H1 (cell line): Measurements from ENCODE around the gene COL5A2. TPM values are rescaled to one million over a fixed set of nuclear protein-coding genes. Genes with fewer than 3 reads are reported as not detected.

Source experiments
- CTCF ChIA-PET: fragments of 300-600 bp; sonication (Branson Sonifier 250); formaldehyde crosslinking; loops from one replicate; lab custom pipeline; 2021; ENCODE audit not compliant: partially characterized antibody; lab: Charles Lee
- POLR2A ChIA-PET: fragments of 300-600 bp; sonication (Branson Sonifier 250); formaldehyde crosslinking; loops from one replicate; lab custom pipeline; 2021; ENCODE audit warnings: inconsistent platforms; ENCODE audit not compliant: partially characterized antibody; lab: Charles Lee
- DNase-seq, 2 experiments: peaks; one replicate each; pipeline versions ENCODE4 v3.0.0 to v3.0.0-alpha.2; 2010 to 2022; ENCODE audit warnings: low spot score in 2 of 2, low read depth in 1 of 2, mixed read lengths in 1 of 2
- FAIRE-seq: peaks from 2 replicates; lab custom pipeline; 2011; peaks lifted over from hg19 to GRCh38; lab: Jason Lieb, UNC
- H2AFZ ChIP-seq: 2 replicates; pipeline ENCODE4 v1.8.1; 2012; ENCODE audit warnings: low read length, inconsistent platforms
- H2AK5ac ChIP-seq: 2 replicates; pipeline ENCODE4 v1.6.1; 2013; ENCODE audit warnings: low read depth, low read length
- H2BK120ac ChIP-seq: replicated peaks from 2 replicates; pipeline ENCODE3; 2013; ENCODE audit warnings: low read depth, low read length, inconsistent platforms
- H2BK12ac ChIP-seq: 2 replicates; pipeline ENCODE4 v1.6.1; 2013; ENCODE audit warnings: low read depth, low read length
- H2BK15ac ChIP-seq: 2 replicates; pipeline ENCODE4 v1.6.1; 2013; ENCODE audit warnings: low read length
- H2BK20ac ChIP-seq: 2 replicates; pipeline ENCODE4 v1.6.1; 2013; ENCODE audit warnings: low read length
- H2BK5ac ChIP-seq: 2 replicates; pipeline ENCODE4 v1.6.1; 2013; ENCODE audit warnings: low read depth, low read length
- H3K14ac ChIP-seq: 2 replicates; pipeline ENCODE4 v1.6.1; 2013; ENCODE audit warnings: inconsistent platforms; ENCODE audit not compliant: insufficient read length
- H3K18ac ChIP-seq: 2 replicates; pipeline ENCODE4 v1.6.1; 2013; ENCODE audit warnings: low read length; ENCODE audit errors: extremely low read depth
- H3K23ac ChIP-seq: 2 replicates; pipeline ENCODE4 v1.6.1; 2013; ENCODE audit warnings: inconsistent platforms; ENCODE audit not compliant: insufficient read length
- H3K23me2 ChIP-seq: 2 replicates; pipeline ENCODE4 v1.6.1; 2013; ENCODE audit warnings: low read depth, low read length
- H3K27ac ChIP-seq: 2 replicates; pipeline ENCODE4 v1.6.1; 2011; ENCODE audit warnings: low read depth, low read length, inconsistent platforms
- H3K27me3 ChIP-seq, 4 experiments: replicated peaks in 1 of 4; 1 replicate in 1 of 4; 2 replicates in 3 of 4; pipeline versions ENCODE4 v1.6.1 to v1.8.1; 2011 to 2013; ENCODE audit warnings: low read length in 3 of 4, mild to moderate bottlenecking in 3 of 4, inconsistent platforms in 2 of 4, mixed read lengths in 2 of 4, moderate library complexity in 1 of 4; ENCODE audit not compliant: control insufficient read depth in 3 of 4, insufficient read depth in 3 of 4; ENCODE audit errors: extremely low read depth in 1 of 4
- H3K36me3 ChIP-seq, 4 experiments: 2 replicates each; pipeline versions ENCODE4 v1.6.1 to v1.8.1; 2011 to 2013; ENCODE audit warnings: mild to moderate bottlenecking in 4 of 4, low read length in 3 of 4, moderate library complexity in 2 of 4, control low read depth in 1 of 4, inconsistent platforms in 1 of 4; ENCODE audit not compliant: insufficient read depth in 4 of 4, control insufficient read depth in 2 of 4
- H3K4ac ChIP-seq: replicated peaks from 2 replicates; pipeline ENCODE3; 2013; ENCODE audit warnings: low read length, low read depth, mixed read lengths, inconsistent platforms; ENCODE audit not compliant: insufficient read length
- H3K4me1 ChIP-seq, 4 experiments: replicated peaks in 1 of 4; 1 replicate in 1 of 4; 2 replicates in 3 of 4; pipeline versions ENCODE4 v1.6.1 to v1.8.1; 2011 to 2013; ENCODE audit warnings: low read length in 3 of 4, inconsistent platforms in 2 of 4, mixed read lengths in 1 of 4; ENCODE audit not compliant: insufficient read depth in 4 of 4, control insufficient read depth in 3 of 4
- H3K4me2 ChIP-seq, 2 experiments: 2 replicates each; pipeline versions ENCODE4 v1.6.1 to v1.8.1; 2011 to 2013; ENCODE audit warnings: low read depth in 2 of 2, low read length in 2 of 2, control low read depth in 1 of 2, inconsistent platforms in 1 of 2, mild to moderate bottlenecking in 1 of 2; ENCODE audit not compliant: insufficient read depth in 1 of 2
- H3K4me3 ChIP-seq, 4 experiments: fragments of 200-600, 300-600 bp in 1 of 4; sonication (generic), shearing (Covaris generic), sonication (Bioruptor Twin) in 1 of 4; 2 replicates each; pipeline versions ENCODE4 v1.5.1 to v1.8.1; 2011 to 2016; ENCODE audit warnings: low read length in 4 of 4, low read depth in 3 of 4, control low read depth in 2 of 4, inconsistent platforms in 2 of 4, mild to moderate bottlenecking in 2 of 4, mixed read lengths in 1 of 4, moderate library complexity in 1 of 4; ENCODE audit not compliant: insufficient read depth in 2 of 4; ENCODE audit errors: extremely low read depth in 1 of 4
- H3K56ac ChIP-seq: replicated peaks from 2 replicates; pipeline ENCODE3; 2013; ENCODE audit warnings: low read depth, mild to moderate bottlenecking, mixed read lengths, low read length, inconsistent platforms; ENCODE audit not compliant: insufficient read length
- H3K79me1 ChIP-seq: 2 replicates; pipeline ENCODE4 v1.6.1; 2013; ENCODE audit warnings: low read depth, low read length, control low read depth
- H3K79me2 ChIP-seq, 2 experiments: 2 replicates each; pipeline versions ENCODE4 v1.6.1 to v1.8.1; 2012 to 2013; ENCODE audit warnings: low read length in 2 of 2, mild to moderate bottlenecking in 2 of 2, inconsistent platforms in 1 of 2; ENCODE audit not compliant: insufficient read depth in 2 of 2, control insufficient read depth in 1 of 2
- H3K9ac ChIP-seq, 4 experiments: replicated peaks in 1 of 4; 1 replicate in 1 of 4; 2 replicates in 3 of 4; pipeline versions ENCODE4 v1.6.1 to v1.8.1; 2011 to 2013; ENCODE audit warnings: low read depth in 3 of 4, low read length in 3 of 4, control low read depth in 2 of 4, mild to moderate bottlenecking in 2 of 4, moderate library complexity in 2 of 4, inconsistent platforms in 1 of 4; ENCODE audit errors: extremely low read depth in 1 of 4
- H3K9me3 ChIP-seq, 2 experiments: 2 replicates each; pipeline versions ENCODE4 v1.6.1 to v1.8.1; 2012 to 2013; ENCODE audit warnings: mild to moderate bottlenecking in 2 of 2, moderate library complexity in 2 of 2, control low read depth in 1 of 2, inconsistent platforms in 1 of 2, low read depth in 1 of 2, low read length in 1 of 2, mixed read lengths in 1 of 2; ENCODE audit not compliant: insufficient read depth in 2 of 2
- H4K20me1 ChIP-seq, 2 experiments: replicated peaks in 1 of 2; 2 replicates each; pipeline versions ENCODE3 to v1.8.1; 2011 to 2013; ENCODE audit warnings: inconsistent platforms in 2 of 2, low read length in 2 of 2, mild to moderate bottlenecking in 1 of 2; ENCODE audit not compliant: insufficient read depth in 2 of 2, control insufficient read depth in 1 of 2
- H4K5ac ChIP-seq: 2 replicates; pipeline ENCODE4 v1.6.1; 2013; ENCODE audit warnings: low read length, low read depth, mixed read lengths, inconsistent platforms; ENCODE audit not compliant: insufficient read length
- H4K8ac ChIP-seq: 2 replicates; pipeline ENCODE4 v1.8.0; 2013; ENCODE audit warnings: mild to moderate bottlenecking, moderate library complexity, low read length, inconsistent platforms; ENCODE audit not compliant: insufficient read depth; ENCODE audit errors: extremely low read depth
- H4K91ac ChIP-seq: replicated peaks from 2 replicates; pipeline ENCODE3; 2013; ENCODE audit warnings: low read length, mixed read lengths, inconsistent platforms; ENCODE audit not compliant: insufficient read length
- JUND ChIP-seq: IDR thresholded peaks from 2 replicates; pipeline ENCODE4 v1.6.1; 2011; ENCODE audit warnings: mild to moderate bottlenecking, improper control_type of control experiment, low read length
- KDM4A ChIP-seq: IDR thresholded peaks from one replicate; pipeline ENCODE4 v1.7.1; 2012; ENCODE audit warnings: low read depth, mild to moderate bottlenecking, moderate library complexity, low read length, inconsistent platforms; ENCODE audit not compliant: severe bottlenecking
- KDM5A ChIP-seq: fragments of 200-600 bp; IDR thresholded peaks from 2 replicates; pipeline ENCODE4 v1.7.1; 2012; ENCODE audit warnings: mild to moderate bottlenecking, low read length, inconsistent platforms, mixed read lengths
- MAFK ChIP-seq: IDR thresholded peaks from 2 replicates; pipeline ENCODE4 v1.6.1; 2012; ENCODE audit warnings: low read depth, mild to moderate bottlenecking, improper control_type of control experiment, low read length
- NANOG ChIP-seq: IDR thresholded peaks from 2 replicates; pipeline ENCODE4 v1.6.1; 2011; ENCODE audit warnings: low read length, low read depth, mild to moderate bottlenecking, inconsistent platforms; ENCODE audit not compliant: insufficient read depth, poor library complexity, severe bottlenecking
- POLR2A ChIP-seq, 2 experiments: IDR thresholded peaks; 1 replicate in 1 of 2; 2 replicates in 1 of 2; pipeline ENCODE4 v1.6.1; 2011; ENCODE audit warnings: low read depth in 2 of 2, low read length in 2 of 2, mild to moderate bottlenecking in 2 of 2; ENCODE audit errors: control extremely low read depth in 1 of 2
- POLR2AphosphoS5 ChIP-seq: IDR thresholded peaks from 2 replicates; pipeline ENCODE4 v1.6.1; 2011; ENCODE audit warnings: low read depth, low read length
- SUZ12 ChIP-seq: fragments of 200-600 bp; sonication (generic); IDR thresholded peaks from 2 replicates; pipeline ENCODE4 v1.6.1; 2012; ENCODE audit warnings: mild to moderate bottlenecking, inconsistent platforms, low read length, moderate library complexity, mixed read lengths
- TEAD4 ChIP-seq: IDR thresholded peaks from 2 replicates; pipeline ENCODE4 v1.6.1; 2012; ENCODE audit warnings: low read depth, low read length, inconsistent platforms, mixed read lengths
- WGBS, 2 experiments: shearing (Covaris generic) in 1 of 2; methylation state at CpG; one replicate each; pipeline versions ENCODE4 v1.1.6 to v1.1.7; 2013 to 2015; ENCODE audit warnings: low lambda C conversion rate in 2 of 2, mixed read lengths in 2 of 2, inconsistent platforms in 1 of 2, low coverage in 1 of 2, missing lambda C conversion rate in 1 of 2; ENCODE audit not compliant: insufficient replicate concordance in 2 of 2, insufficient coverage in 1 of 2, insufficient read length in 1 of 2; ENCODE audit errors: extremely low coverage in 1 of 2, missing lambda C conversion rate in 1 of 2; 5-methylcytosine and 5-hydroxymethylcytosine counted together
- polyA plus RNA-seq, 7 experiments: library from polyadenylated mRNA; depleted of rRNA in 3 of 7; stranded (reverse) in 5 of 7; unstranded in 2 of 7; fragments of >200 nt in 5 of 7; fragments of 200-250 nt in 2 of 7; gene quantifications; 1 replicate in 5 of 7; 2 replicates in 1 of 7; 4 replicates in 1 of 7; pipeline versions ENCODE4 v1.2.1 to v1.2.3, GENCODE V29; 2011 to 2013; ENCODE audit warnings: missing spikeins in 2 of 7, mixed read lengths in 2 of 7
- total RNA-seq: library from RNA; stranded (reverse); fragmentation: NEBNext Ultra II Directional; extraction: Animal tissue kit (Norgen Biotek cat#: 25700); gene quantifications from 2 replicates; pipeline ENCODE4 v1.2.1, GENCODE V29; 2021

The COL5A2 gene
- total and polyA plus RNA-seq, 2 of the 8 experiments (the other 6 are each of a cell fraction or from before 2014, with no cell fraction given): 4.7 to 24.2 TPM

GRCh38 chr2:189127756-189128155 lies 51.8 kb downstream of the COL5A2 start:
- POLR2A ChIA-PET: no interaction called here
- Histone ChIP-seq H3K4me2 (no peak overlapping the region), H3K4ac (no peak overlapping the region), H2BK15ac (no peak overlapping the region), H3K56ac (no peak overlapping the region), H3K18ac (no peak overlapping the region), H3K14ac (no peak overlapping the region), H3K27me3 (no peaks in the 10 kb centered on the region), H3K23me2 (no peaks in the 10 kb centered on the region), H2BK120ac (no peak overlapping the region), H4K5ac (no peak overlapping the region), H4K20me1 (no peaks in the 10 kb centered on the region), H3K9me3 (no peaks in the 10 kb centered on the region), H3K9ac (no peak overlapping the region), H2AK5ac (no peak overlapping the region), H3K36me3 (no peaks in the 10 kb centered on the region), H2BK5ac (no peak overlapping the region), H3K4me1 (no peaks in the 10 kb centered on the region), H4K8ac (no peak overlapping the region), H3K79me2 (no peaks in the 10 kb centered on the region), H3K27ac (no peak overlapping the region), H2AFZ (no peak overlapping the region), H3K23ac (no peak overlapping the region), H3K4me3 (no peak overlapping the region), H4K91ac (no peak overlapping the region)
- DNase-seq (no peak), FAIRE-seq (peak; percentile 19)
- CTCF ChIA-PET: interaction anchor here (0.6 to 4.6 kb wide), 2 partner anchors 15 to 518 kb away, joined by 3 to 30 read pairs; no protein-coding TSS in a partner anchor
- TF ChIP-seq POLR2A (IDR thresholded peaks at IDR 0.05; ENCODE audit: control extremely low read depth in 1 of 2, low read depth in 2 of 2, low read length in 2 of 2) (no peak), MAFK (no peak), POLR2AphosphoS5 (no peak), KDM5A (no peak), JUND (no peak), SUZ12 (no peak), TEAD4 (no peak), KDM4A (no peak), NANOG (no peak)
- TF ChIP-seq, all 59 proteins: peak for 0
- Histone ChIP-seq H3K79me1 (no peaks in the 10 kb centered on the region), H2BK20ac (no peak overlapping the region), H2BK12ac (no peak overlapping the region)
- 88% methylated on average over 1 of the region's 1 CpG; no CpG with 5 or more reads in 1 of the 2 experiments for WGBS, 2 experiments
